Activated gamma-delta T cell treated with anti-CD3 and anti-CD28 coated beads, Interleukin-2, amount 50 U/mL, for 16 hours (primary cell): ENCODE results near the gene PPP2R5A.
"Not testable (repeated sequence)": the region's sequence is repeated elsewhere in the genome, so short reads cannot be mapped to it uniquely, and the experiment has no call there.

Experiments used
- DNase-seq: peaks from one replicate; pipeline ENCODE4 v3.0.0-alpha.2; 2020; ENCODE audit warnings: low read depth

The PPP2R5A gene

DNA sequence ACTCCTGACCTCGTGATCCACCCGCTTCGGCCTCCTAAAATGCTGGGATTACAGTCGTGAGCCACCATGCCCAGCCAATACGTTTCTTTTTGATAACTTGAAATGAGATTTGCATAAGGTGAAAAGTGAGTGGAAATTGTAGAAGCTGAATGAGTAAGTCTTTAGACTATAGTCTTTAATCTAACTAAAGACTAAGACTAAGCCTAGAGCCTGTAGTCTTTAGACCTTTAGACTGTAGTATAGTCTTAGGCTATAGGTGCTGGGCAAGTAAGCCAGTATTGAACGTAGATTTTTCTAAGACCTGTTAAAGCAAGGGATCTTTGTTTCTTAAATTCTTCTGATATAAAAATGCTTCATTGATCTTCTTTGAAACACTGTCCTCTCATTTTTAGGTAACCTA is 12.1 kb downstream of the PPP2R5A start:
- DNase-seq, result no peak

DNA sequence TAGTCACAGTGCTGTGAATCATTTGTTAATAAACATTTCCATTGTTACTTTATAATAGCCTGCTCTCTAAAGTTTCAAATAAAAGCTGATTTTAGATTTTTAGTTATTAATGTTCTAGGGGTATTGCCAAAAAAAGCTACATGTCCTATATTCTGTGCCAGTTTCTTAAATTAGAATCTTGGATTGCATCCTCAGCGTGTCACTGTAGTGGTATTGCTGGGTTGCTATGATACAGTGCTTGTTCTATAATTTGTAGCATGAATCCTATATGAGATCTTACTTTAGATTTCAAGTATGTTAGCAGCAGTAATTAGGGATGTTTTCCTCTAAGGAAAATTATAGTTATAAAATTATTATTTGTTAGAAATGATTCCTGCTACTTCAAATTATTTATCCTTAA is 16.4 kb downstream of the PPP2R5A start:
- no peak for DNase-seq

DNA sequence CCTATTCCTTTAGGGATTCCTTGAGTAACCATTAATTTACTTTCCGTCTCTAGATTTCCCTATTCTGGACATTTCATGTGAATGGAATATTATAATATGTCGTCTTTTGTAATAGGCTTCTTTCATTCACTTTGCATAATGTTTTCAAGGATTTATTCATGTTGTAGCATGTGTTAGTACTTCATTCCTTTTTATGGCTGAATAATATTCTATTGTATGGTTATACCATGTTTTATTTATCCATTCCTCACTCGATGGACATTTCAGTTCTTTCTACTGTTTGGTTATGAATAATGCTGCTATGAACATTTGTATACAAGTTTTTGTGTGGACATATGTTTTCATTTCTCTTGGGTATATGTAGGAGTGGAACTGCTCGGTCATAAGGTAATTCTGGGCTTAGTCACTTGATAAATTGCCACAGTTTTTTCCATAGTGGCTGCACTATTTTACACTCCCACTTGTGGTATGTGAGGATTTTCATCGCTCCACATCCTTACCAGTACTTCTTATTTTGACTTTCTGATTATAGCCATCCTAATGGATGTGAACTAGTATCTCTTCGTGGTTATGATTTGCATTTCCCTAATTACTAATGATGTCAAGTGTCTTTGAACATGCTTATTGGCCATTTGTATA is 17.7 kb downstream of the PPP2R5A start:
- DNase-seq, result no peak

DNA sequence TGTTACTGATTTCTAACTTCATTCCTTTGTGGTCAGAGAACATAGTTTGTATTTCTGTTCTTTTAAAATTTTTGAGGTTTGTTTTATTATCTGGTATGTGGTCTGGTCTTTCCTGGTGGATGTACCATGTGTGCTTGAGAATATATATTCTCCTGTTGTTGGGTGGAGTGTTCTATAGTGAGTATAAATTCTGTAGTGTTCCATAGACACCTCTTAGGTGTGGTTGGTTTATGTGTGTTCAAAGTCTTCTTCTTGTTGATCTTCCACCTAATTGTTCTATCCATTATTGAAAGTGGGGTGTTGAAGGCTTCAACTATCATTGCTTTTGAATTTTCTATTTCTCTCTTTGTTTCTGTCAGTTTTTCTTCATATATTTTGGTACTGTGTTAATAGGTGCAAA is 20.1 kb downstream of the PPP2R5A start:
- no peak for DNase-seq

DNA sequence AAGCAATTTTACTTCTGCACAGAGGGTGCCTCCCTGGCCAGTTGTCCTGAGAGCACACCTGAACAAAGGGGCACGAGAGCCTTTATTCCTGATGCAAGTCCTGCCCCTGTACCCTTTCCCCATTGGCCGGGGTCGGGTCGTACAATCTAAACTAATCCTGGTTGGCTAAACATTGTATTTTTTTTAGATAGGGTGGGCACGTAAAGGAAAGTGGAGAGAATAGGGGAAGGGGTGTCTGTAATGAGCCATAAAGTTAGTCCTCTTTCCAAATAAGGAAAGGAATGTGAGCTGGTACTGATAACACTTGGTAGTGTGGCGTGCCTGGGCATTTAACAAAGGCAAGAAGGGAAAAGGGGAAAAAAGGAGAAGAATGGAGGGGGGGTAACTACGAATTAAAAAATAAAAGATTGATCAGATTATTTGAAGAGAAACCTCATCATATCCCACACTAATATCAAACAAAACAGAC is 20.8 kb downstream of the PPP2R5A start:
- DNase-seq, result not testable (repeated sequence)

DNA sequence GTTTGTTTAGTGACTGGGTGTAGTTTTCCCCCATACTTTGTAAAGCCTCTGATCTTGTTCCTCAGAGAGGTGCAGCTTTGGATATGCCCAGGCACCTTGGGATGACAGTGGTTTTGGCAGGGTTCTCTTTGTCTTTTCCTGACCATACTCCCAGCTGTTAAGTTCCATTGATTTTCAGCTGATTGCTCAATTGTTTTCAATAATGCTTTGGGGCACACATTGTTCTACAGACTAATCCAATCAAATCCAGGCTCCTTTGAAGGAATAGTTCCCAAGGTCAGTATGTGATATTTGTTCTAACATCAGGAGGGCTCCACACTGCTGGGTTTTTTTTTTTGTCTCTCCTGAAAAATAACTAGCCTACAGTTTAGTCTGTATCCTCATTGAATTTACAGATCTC is 24.8 kb downstream of the PPP2R5A start:
- DNase-seq, result no peak

DNA sequence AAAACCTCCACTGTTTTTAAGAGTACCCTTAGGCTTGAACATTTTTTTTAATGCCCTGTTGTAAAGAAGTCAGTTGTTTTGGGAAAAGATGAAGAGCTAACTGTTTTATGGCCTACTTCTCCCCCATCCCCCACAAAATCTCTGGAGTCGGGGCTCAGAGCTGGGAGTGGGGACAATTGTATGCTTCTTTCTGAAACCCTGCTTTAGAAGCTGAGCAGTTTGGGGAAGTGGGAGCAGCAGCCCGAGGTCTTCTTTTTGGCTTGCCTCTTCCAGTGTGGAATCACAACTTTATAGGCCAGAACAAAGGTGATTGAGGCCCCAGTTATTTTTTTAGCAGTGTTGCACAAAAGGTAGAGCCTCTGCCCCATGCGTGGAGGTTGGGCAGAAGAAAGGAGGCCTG is 25.2 kb downstream of the PPP2R5A start:
- no peak for DNase-seq

DNA sequence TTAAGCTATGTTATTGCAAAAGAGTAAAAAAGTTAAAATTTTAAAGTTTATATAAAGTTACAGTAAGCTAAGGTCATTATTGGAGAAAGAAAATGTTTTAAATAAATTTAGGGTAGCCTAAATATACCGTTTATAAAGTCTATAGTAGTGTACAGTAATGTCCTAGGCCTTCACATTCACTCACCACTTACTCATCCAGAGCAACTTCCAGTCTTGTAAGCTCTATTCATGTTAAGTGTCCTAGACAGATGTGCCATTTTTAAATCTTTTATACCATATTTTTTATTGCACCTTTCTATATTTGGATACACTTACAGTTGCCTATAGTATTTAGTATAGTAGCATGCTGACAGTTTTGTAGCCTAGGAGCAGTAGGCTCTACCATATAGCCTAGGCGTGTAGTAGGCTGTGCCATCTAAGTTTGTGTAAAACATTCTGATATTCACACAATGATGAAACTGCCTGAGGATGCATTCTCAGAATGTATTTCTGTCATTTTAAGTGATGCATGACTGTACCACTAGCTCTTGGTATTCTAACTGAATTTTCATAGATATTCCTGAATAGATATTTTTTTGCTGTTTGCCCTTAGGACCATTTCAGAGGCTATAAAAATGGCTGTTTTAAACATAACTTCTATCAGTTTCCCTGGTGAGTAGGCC is 26.8 kb downstream of the PPP2R5A start:
- DNase-seq, result no peak

DNA sequence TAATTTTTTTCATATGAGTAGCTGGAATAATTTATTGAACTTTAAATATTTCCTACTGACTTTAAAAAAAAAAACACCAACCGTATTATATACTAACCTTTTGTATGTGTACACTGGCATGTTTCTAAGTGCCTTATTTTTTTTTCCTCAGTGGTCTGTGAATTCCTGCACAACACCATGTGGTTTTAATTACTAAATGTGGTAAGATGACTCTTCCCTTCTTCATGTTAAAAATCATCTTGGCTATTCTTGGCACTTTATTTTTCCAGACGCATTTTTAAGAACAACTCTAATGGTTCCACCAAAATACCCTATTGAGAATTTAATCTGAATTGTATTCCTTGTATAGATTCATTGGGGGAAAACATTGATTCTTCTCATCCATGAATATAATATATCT is 28.4 kb downstream of the PPP2R5A start:
- no peak for DNase-seq

DNA sequence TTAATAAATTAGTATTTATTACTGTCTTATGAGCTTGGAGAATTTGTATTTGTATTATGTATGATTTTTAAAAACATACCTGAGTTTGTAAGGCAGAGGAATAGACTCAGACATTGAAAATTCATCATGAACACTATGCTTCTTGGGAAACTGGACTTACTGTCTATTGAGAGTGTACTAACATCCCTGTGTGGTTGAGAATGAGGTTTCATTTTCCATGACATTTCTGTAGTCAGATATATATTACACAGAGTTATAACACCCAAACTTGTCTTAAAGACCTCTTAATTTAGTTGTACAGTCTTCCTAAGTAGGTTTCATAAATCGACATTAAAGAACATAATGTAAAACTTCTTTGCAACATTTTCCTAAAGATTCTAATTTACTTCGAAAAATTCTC is 30.0 kb downstream of the PPP2R5A start:
- DNase-seq, result no peak

DNA sequence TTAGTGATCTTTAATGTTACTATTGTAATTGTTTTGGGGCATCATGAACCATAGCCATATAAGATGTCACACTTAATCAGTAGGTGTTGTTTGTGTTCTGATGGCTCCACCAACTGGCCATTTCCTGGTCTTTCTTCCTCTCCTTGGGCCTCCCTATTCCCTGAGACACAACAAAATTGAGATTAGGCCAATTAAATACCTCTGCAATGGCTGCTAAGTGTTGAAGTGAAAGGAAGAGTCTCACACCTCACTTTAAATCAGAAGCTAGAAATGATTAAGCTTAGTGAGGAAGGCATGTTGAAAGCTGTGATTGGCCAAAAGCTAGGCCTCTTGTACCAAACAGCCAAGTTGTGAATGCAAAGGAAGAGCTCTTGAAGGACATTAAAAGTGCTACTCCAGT is 30.7 kb downstream of the PPP2R5A start:
- no peak for DNase-seq

DNA sequence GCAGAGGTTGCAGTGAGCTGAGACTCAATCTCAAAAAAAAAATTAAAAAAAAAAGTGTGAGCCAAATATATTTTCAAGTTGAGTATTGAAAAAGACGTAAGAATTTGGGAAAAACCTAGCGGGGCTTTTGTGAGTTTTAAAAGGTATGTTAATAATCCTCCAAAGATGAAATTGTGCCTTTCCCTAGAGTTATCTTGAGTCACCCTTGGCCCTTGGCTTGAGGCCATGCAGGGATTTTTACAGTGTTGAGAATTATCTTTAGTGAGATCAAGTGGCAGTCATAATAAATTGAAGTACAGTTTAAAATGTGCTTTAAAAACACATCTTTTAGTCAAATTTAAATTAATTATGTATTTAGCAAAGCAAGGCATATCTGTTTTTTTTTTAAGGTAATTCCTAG is 32.7 kb downstream of the PPP2R5A start:
- no peak for DNase-seq

DNA sequence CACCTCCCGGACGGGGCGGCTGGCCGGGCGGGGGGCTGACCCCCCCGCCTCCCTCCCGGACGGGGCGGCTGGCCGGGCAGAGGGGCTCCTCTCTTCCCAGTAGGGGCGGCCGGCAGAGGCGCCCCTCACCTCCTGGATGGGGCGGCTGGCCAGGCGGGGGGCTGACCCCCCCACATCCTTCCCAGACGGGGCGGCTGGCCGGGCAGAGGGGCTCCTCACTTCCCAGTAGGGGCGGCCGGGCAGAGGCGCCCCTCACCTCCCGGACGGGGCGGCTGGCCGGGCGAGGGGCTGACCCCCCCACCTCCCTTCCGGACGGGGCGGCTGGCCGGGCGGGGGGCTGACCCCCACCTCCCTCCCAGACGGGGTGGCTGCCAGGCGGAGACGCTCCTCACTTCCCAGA is 35.8 kb downstream of the PPP2R5A start:
- not testable (repeated sequence) for DNase-seq

DNA sequence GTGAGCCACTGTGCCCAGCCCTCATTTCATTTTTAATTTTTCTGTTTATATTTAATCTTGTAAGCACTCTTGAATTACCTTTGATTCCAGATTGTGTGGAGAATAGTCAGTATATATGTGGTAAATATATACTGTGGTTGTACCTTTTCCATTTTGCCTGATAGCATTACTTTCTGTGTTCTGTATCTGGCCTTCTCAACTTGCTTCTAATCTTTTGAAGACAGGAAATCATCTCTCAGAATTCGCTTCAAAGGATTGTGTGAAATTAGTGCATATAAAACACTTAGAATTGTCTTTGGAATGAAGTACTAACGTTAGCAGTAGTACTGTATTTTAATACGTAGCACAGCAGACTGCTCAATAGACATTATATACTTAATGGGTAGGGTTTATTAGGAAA is 37.9 kb downstream of the PPP2R5A start:
- no peak for DNase-seq

DNA sequence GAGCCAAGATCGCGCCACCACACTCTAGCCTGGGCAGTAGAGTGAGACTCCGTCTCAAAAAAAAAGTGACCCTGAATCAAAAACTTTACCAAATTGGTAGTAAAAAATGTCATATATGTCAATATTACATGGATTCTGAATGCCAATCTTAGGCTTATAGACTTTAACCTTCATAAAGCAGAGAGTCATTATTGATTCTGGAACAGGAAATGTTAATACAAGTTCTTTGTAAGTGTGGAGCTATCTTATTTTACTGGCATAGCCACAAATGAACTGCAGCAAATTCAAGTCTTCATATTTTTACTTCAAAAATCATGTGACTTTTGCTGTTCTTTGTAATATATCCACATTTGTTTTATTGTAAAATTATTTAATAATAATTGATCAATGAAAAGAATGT is 41.3 kb downstream of the PPP2R5A start:
- no peak for DNase-seq

DNA sequence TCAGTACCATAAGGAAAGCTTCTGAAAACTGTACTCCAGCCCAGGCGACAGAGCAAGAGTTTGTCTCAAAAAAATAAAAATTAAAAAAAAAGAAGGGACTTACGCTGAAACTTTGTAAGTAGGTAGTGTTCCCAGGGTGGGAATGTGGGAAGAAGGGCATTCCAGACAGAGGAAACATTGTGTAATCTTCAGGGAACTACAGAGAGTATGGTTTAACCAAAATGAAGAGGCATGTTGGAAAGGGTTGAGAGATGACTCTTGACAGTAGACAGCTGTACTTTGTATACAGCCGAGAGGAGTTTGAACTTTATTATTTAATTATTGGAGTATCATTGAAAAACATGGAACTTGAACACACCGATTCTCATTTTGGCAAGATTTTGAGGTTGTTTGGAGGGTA is 43.0 kb downstream of the PPP2R5A start:
- no peak for DNase-seq

DNA sequence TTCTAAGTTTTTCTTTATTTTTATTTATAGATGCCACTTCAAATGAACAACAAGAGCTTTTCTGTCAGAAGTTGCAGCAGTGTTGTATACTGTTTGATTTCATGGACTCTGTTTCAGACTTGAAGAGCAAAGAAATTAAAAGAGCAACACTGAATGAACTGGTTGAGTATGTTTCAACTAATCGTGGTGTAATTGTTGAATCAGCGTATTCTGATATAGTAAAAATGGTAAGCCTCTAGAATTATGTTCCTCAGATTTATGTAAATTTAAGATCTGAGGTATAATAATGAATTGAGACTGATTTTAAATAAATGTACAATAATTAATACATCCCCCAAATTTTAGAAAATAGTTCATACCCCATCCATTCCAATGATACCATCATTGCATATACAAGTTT is 43.9 kb downstream of the PPP2R5A start:
- DNase-seq, result no peak

DNA sequence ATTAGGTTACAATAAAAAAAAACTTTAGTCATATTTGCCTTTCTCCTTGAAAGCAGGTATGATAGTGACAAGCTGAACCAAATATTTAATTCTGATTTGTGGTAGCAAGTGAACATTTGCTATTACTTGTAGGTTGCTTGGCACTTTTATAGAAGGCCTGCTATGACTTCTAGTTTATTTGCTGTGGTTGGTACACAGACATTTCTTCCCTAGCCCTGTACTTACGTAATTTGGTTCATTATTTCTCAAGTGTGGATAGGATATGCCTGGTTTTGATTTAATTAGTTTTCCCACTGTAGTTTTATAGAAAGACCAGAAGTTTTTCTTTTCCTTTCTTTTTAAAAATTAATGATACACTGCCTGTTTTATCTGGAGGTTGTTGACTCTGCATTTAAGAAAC is 55.9 kb downstream of the PPP2R5A start:
- DNase-seq, result no peak

DNA sequence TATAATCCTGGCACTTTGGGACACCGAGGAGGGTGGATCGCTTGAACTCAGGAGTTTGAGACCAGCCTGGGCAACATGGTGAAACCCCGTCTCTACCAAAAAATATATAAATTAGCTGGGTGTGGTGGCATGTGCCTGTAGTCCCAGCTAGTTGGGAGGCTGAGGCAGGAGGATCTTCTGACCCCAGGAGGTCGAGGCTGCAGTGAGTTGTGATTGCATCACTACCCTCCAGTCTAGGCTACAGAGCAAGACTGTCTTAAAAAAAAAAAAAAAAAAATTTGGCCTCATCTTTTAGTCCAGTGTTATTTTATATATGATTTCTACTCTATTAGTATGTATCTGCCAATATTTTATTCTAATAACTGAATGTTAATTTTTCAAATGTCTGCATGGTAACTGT is 59.7 kb downstream of the PPP2R5A start:
- DNase-seq, result no peak

DNA sequence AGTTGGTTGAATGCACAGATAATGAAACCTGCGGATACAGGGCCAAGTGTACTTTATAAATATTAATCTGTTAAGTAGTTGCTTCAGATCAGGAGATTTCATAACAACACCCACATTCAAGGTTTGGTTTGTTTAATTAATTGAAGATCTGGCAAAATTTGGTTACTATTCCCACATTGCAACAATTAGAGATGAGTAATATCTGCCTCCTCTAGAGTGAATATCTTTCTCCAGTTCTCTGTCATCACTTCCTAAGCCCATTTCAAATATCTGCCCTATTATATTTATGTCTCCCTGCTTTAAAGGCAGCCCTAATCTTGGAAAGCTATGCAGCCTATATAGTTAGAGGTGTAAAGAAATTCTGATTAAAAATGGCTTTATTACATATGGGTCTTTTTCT is 61.4 kb downstream of the PPP2R5A start:
- no peak for DNase-seq

DNA sequence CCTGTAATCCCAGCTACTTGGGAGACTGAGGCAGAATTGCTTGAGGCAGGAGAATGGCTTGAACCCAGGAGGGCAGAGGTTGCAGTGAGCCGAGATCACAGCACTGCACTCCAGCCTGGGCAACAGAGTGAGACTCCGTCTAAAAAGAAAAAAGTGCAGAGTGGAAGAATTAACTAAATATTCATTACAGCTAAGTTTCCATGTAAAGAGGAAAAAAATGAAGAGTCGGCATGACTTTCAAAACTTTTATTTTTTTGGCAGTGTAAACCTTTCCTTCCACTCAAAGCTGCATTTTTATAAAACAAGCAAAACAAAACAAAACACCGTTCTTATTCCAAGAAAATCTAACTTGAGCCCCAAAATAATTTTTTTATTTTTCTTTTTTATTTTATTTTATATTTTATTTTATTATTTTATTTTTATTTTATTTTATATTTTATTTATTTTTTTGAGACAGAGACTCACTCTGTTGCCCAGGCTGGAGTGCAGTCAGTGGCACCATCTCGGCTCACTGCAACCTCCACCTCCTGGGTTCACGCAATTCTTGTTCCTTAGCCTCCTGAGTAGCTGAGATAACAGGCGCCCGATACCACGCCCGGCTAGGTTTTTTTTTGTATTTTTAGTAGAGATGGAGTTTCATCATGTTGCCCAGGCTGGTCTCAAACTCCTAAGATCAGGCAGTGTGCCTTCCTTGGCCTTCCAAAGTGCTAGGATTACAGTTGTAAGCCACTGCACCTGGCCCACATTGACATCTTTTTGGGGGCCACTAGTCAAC is 66.6 kb downstream of the PPP2R5A start:
- DNase-seq, result no peak

DNA sequence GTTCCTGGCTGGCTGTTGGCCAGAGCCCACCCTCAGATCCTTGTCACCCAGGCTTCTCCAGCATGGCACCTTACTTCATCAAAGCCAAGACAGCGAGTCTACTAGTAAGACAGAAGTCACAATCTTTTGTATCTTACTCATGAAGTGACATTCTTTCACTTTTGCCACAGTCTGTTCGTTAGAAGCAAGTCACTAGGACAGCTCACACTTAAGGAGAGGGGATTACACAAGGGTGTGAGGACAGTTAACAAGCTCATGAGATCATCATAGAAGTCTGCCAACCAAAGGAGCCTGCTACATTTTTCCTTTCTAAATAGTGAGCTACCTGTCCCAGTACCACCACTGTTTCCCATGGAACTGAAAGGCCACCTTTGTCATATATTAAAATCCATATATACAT is 68.0 kb downstream of the PPP2R5A start:
- no peak for DNase-seq

DNA sequence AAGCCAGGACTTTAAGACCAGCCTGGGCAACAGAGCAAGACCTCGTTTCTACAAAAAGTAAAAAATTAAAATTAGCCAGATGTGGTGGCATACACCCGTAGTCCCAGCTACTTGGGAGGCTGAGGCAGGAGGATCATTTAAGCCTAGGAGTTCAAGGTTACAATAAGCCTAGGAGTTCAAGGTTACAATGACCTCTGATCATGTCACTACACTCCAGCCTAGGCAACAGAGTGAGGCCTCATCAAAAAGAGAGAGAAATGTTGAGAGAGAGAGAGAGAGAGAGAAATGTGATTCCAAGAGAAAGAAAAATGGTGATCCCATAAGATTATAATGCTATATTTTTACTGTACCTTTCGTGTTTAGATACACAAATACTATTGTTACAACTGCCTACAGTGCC is 69.3 kb downstream of the PPP2R5A start:
- no peak for DNase-seq
